Epithelial cell of proximal tubule (primary cell): ENCODE measurements around the gene PRDM16. TPM values are rescaled to one million over a fixed set of nuclear protein-coding genes. Genes with fewer than 3 reads are reported as not detected.

ENCODE experiments used
- DNase-seq: peaks from one replicate; pipeline ENCODE4 v3.0.0-alpha.2; 2011; ENCODE audit warnings: low read depth
- H3K4me3 ChIP-seq: 2 replicates; pipeline ENCODE4 v1.5.1; 2011; ENCODE audit warnings: low read depth, mild to moderate bottlenecking, low read length
- CTCF ChIP-seq: conservative IDR thresholded peaks from 2 replicates; pipeline ENCODE4 v1.5.1; 2012; ENCODE audit warnings: low read depth, mild to moderate bottlenecking, low read length
- total RNA-seq: library from RNA; depleted of rRNA; stranded (reverse); fragments of >200 nt; gene quantifications from 2 replicates; pipeline ENCODE4 v1.2.3, GENCODE V29; 2015

The PRDM16 gene
- total RNA-seq, 1 donor from 2014 or later, result 0.06 TPM

- no peak for DNase-seq
- no peak for TF ChIP-seq CTCF
- H3K4me3 ChIP-seq, result no peak overlapping the region
Observed at GRCh38 chr1:3296826-3297225, 227.8 kb downstream of the PRDM16 start.

- no peak for TF ChIP-seq CTCF
- no peak for DNase-seq
- H3K4me3 ChIP-seq, result no peak overlapping the region
Observed at GRCh38 chr1:3297756-3298155, 228.8 kb downstream of the PRDM16 start.

GRCh38 chr1:3298197-3298596, 229.2 kb downstream of the PRDM16 start:
- DNase-seq, result no peak
- no peak for TF ChIP-seq CTCF
- H3K4me3 ChIP-seq, result no peak overlapping the region

- no peak for TF ChIP-seq CTCF
- no peak for DNase-seq
- no peak overlapping the region for H3K4me3 ChIP-seq
Observed at GRCh38 chr1:3304246-3304645, 235.2 kb downstream of the PRDM16 start.

GRCh38 chr1:3304692-3305091, 235.7 kb downstream of the PRDM16 start:
- TF ChIP-seq CTCF, result no peak
- DNase-seq, result no peak

GRCh38 chr1:3305156-3305555, 236.2 kb downstream of the PRDM16 start:
- TF ChIP-seq CTCF, result no peak
- H3K4me3 ChIP-seq, result no peak overlapping the region
- DNase-seq, result no peak

More at GRCh38 chr1:3304692-3305091, 235.7 kb downstream of the PRDM16 start:
- no peak overlapping the region for H3K4me3 ChIP-seq

- no peak for DNase-seq
- no peak for TF ChIP-seq CTCF
- no peak overlapping the region for H3K4me3 ChIP-seq
Observed at GRCh38 chr1:3306583-3307291, 237.7 kb downstream of the PRDM16 start.
